Cardiac fibroblast (primary cell): ENCODE data around the gene PPP2R2C.

Experiments used
- DNase-seq, 2 donors: peaks; one replicate each; pipeline versions ENCODE4 v3.0.0 to v3.0.0-alpha.2; 2010; ENCODE audit warnings: low read depth in 2 of 2
- H3K4me3 ChIP-seq, 2 donors: replicated peaks in 1 of 2; 1 replicate in 1 of 2; 2 replicates in 1 of 2; pipeline ENCODE4 v1.5.1; 2011; ENCODE audit warnings: low read depth in 2 of 2, low read length in 2 of 2, mild to moderate bottlenecking in 2 of 2, moderate library complexity in 1 of 2
- TF ChIP-seq, protein P1 (sequence below): IDR thresholded peaks from one replicate; pipeline ENCODE4 v1.5.1; 2011; ENCODE audit warnings: low read depth, mild to moderate bottlenecking, low read length, inconsistent platforms

Gene PPP2R2C

DNA sequence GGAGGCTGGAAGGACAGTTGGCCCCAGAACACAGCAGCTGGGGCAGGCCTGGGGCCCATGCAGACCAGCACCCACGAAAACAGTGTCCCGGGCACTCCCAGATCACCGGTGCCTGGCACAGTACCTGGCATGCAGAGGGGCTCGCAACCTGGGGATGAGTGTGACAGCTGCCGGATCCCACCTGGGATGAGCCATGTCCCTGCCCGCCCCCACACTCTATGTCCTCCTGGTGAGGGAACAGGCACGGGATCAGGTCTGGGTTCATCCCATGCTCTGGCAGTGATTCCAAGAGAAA is 22.8 kb upstream of the PPP2R2C start:
- TF ChIP-seq, protein P1, sequence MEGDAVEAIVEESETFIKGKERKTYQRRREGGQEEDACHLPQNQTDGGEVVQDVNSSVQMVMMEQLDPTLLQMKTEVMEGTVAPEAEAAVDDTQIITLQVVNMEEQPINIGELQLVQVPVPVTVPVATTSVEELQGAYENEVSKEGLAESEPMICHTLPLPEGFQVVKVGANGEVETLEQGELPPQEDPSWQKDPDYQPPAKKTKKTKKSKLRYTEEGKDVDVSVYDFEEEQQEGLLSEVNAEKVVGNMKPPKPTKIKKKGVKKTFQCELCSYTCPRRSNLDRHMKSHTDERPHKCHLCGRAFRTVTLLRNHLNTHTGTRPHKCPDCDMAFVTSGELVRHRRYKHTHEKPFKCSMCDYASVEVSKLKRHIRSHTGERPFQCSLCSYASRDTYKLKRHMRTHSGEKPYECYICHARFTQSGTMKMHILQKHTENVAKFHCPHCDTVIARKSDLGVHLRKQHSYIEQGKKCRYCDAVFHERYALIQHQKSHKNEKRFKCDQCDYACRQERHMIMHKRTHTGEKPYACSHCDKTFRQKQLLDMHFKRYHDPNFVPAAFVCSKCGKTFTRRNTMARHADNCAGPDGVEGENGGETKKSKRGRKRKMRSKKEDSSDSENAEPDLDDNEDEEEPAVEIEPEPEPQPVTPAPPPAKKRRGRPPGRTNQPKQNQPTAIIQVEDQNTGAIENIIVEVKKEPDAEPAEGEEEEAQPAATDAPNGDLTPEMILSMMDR: no peak
- no peak for DNase-seq
- no peak overlapping the region for H3K4me3 ChIP-seq

DNA sequence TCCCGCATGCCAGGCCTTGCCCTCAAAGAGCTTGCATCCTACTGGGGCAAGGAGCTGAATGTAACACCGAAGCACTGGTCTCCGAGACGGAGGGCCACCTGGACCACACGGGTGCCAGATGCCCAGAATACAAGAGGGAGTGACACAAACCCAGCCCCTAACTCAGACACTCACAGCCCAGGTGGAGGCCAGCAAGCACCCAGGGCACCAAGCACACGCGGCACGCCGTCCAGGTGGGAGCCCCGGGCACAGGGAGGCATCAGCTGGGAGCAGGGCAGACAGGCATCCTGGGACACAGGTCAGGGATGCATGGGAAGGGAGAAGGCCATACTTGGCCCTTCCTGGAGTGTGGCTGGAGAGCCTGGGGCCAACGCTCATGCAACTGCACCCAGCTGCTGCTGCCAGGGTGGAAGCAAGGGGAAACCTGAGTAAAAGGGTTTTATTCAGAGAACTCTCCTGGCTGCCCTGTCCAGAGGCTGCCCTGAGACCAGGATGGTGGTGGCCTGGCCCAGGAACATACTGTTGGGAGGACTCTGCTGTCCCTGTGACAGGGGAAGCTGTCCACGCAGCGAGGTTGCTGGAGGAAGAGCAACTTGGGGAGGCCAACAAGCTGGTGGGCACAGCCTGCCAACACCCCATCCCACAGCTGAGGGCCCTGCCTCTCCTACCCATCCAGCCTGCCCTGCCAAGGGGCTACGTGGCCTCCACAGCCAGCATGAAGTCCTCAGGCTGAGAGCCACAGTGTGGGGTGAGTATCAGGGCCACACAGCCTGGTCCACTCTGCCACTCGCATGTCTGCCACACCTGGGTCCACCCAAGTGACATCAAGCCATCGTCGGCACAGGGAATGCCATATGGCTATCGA is 22.2 kb upstream of the PPP2R2C start:
- H3K4me3 ChIP-seq: no peak overlapping the region
- DNase-seq: no peak
- TF ChIP-seq, protein P1: no peak

DNA sequence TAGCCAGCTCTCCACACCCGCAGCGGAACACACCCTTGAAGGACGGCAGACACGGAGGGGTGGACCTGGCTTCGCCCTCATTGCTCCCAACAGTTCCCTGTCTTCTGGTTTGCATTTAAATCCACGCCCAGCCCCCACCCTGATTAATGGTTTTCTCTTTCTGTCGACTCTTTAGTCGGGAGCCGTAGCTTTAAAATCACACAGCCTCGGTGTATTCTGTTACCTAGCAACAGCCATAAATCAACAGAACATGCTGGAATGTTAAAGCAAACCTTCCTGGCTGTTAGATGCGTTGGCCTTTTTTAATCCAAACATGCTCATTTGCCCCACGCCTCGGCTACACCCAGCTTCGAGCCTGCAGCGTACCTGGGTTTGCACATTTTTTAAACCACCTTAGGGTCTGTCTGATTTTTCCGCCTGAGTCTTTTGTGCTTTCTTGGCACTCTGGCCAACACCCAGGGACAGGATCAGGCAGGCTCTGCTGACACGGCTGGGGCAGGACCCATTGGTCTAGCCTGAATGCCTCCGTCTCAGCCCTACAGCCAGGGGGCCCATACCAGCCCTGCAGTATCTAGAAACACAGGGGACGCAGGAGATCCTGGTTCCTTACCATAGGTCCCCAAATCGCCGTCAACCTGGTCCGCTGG is 21.4 kb upstream of the PPP2R2C start:
- DNase-seq: peak; percentile 8 to 21
- H3K4me3 ChIP-seq: no peak overlapping the region
- TF ChIP-seq, protein P1: no peak

DNA sequence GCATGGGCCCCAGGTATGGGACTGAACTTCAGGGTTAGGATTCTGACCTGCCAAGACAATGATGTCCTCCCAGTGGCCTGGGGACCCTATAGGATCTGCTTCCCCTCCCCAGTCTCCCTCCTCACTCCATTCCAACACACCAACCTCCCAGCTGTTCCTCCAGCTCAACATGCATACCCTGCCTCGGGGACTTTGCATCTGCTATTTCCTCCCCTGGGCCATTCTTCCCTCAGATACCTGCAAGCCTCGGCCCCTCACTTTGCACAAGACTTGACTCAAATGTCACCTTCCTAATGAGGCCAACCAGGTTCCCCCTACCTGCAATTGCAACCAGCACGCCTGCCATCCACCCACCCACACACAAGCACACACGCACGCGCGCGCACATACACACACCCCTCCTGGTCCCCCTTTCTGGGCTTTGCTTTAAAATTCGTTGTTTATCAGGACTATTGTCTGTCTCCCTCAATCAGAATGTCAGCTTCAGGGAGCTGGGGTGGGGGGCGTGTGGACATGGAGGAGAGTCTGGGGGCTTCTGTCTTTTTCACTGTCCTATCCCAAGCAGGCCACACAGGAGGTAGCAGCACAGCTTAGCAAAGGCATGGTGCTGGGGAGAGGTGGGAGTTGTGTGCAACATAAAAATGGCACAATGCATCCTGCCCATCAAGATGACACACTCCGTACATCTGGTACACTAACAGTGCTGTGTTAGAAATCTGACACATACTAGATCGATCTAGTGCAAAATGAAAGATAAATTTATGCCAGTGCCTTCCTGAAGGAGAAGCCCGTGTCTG is 20.6 kb upstream of the PPP2R2C start:
- TF ChIP-seq, protein P1: no peak
- DNase-seq: no peak
- no peak overlapping the region for H3K4me3 ChIP-seq

DNA sequence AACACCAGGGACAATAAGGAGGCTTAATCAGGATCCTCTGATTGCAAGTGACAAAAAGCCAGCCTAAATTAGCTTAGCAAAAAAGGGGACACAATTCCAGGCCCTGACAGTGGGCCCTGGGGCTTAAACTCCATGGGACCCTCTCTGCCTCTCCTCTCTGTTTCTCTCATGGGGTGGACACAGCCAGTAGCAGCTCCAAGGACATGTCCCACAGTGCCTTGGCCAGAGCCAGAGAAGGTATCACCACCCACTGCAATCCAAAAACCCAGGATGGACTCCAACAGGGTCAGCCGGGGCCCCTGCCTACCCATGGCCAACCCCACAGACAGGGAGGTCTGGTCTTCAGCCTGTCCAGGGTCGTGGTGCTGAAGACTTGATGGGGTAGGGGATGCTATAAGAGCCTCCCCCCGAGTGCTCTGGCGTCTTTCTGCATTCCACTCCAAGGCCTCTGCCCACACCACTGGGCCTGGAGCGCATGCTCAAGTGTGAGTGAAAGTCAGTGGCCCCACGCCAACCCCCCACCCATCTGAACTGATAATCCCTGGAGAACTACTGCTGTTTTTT is 19.7 kb upstream of the PPP2R2C start:
- no peak for DNase-seq
- TF ChIP-seq, protein P1: no peak
- H3K4me3 ChIP-seq: no peak overlapping the region

DNA sequence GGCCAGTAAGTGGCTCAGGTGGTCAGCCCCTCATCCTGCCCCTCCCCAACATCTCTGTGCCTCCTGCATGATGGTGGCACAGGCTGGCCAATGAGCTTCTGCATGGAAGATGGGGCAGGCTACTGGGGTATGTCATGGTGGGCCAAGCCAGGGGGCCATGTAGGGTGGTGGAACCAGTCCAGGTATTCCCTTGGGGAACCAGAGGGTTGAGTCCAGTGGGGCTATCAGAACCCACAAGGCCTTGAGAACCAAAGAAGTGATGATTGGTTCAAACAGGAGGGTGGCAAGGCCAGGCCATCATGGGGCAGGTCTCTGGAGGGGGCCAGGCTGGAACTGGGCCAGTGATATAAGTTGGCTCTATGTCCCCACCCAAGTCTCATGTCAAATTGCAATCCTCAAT is 18.8 kb upstream of the PPP2R2C start:
- TF ChIP-seq, protein P1: no peak
- DNase-seq: no peak
- no peak overlapping the region for H3K4me3 ChIP-seq
